Measurements from ENCODE around the gene SBSN. TPM values are rescaled to one million over a fixed set of nuclear protein-coding genes. Genes with fewer than 3 reads are reported as not detected.

The SBSN gene
- total and polyA plus RNA-seq, 5 experiments from 2014 or later, result 0.31 TPM; not detected in 4

DNA sequence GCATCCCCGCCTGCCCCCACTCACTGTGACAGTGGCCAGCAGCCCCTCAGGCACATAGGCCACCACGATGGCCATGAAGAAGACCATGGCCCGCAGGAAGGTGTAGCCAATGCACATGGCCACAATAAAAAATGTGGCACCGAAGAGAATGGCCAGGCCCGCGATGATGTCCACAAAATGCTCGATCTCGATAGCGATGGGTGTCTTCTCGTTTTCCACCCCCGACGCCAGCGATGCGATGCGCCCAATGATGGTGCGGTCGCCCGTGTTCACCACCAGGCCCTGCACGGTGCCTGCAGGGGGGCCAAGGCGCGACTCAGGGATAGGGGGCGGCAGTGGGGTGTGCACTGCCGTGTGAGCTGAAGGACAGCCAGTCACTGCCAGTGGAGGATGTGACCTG, 31.7 kb upstream of the SBSN start:
- Mint-ChIP-seq H3K4me3 (peak overlapping the region in 1 of 10 donors; percentile 7), H3K27me3 (peaks cover 25 to 64% (median 45%) of the 10 kb centered on the region in 5 donors), H3K9me3 (no peaks in the 10 kb centered on the region), H3K27ac (no peak overlapping the region), H3K36me3 (no peaks in the 10 kb centered on the region), H3K4me1 (peaks cover 10 to 14% (median 12%) of the 10 kb centered on the region in 4 donors)
- DNase-seq (no peak), ATAC-seq (no peak)
- POLR2A ChIA-PET, result interaction anchor here (0.6 kb wide), 1 partner anchor 8 kb away, joined by 5 read pairs; no protein-coding TSS in a partner anchor

DNA sequence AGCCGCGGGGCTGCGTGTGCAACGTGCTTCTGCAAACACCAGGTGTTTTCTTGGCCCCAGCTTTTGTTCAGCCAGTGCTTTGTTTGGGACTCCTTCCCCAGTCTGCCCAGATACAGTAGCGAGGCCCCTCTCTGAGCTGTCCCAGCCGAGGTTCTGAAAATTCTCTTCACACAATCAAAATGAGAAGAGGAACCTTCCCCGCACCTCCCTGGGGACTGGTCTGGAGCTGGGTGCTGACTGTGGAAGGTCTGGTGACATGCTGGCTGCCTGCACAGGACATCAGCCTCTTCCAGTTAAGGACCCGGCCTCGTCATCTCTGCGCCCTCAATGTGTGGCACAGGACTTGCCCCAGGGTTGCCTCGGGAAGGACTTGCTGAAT, 31.2 kb upstream of the SBSN start:
- Mint-ChIP-seq H3K27ac (no peak overlapping the region), H3K27me3 (peaks cover 25 to 60% (median 43%) of the 10 kb centered on the region in 5 donors), H3K36me3 (no peaks in the 10 kb centered on the region), H3K4me1 (peaks cover 10 to 14% (median 12%) of the 10 kb centered on the region in 4 donors), H3K9me3 (no peaks in the 10 kb centered on the region), H3K4me3 (peak overlapping the region in 6 of 10 donors; percentile 26 to 83 (median 62))
- no peak for ATAC-seq
- POLR2A ChIA-PET, result interaction anchor here (0.6 kb wide), 1 partner anchor 8 kb away, joined by 5 read pairs; no protein-coding TSS in a partner anchor
- DNase-seq, result no peak

DNA sequence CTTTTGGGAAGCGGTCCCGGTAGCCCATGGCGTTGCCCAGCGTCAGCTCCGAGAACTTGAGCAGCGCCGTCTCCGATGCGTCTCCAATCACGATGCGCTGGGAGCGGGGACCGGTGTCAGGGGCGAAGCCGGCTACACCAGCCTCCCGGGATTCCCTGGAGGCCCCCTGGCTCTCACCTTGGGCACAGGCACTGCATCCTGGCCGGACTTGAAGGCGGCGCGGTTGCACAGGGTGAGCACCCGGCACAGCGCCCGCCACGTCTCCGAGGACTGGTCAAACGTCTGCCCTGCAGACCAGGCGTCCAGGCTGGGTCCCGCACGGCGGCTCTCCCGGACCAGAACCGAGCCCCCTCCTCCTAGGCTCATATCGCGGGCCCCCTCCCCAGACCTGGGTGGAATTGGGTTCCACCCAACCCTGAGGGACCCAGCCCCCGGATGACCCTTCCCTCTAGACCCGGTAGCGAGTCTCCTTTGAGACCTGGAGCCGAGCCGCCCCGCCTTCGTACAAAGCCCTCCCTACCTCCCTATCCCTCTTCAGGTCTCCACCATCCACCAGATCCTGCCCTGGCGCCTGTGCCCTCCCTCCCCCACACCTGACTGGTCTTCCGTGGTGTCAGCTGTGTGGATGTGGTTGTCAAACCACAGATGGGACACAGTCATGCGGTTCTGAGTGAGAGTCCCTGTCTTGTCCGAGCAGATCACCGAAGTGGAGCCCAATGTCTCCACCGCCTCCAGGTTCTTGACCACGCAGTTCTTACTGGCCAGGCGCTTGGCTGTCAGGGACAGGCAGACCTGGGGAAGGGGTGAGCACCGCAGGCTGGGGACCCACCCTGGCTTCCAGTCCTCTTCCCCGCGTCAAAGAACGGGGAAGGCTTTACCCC, 30.5 kb upstream of the SBSN start:
- Mint-ChIP-seq H3K27ac (no peak overlapping the region), H3K36me3 (no peaks in the 10 kb centered on the region), H3K4me3 (peak overlapping the region in 9 of 10 donors; percentile 26 to 87 (median 68)), H3K27me3 (peaks cover 25 to 55% (median 38%) of the 10 kb centered on the region in 5 donors), H3K9me3 (no peaks in the 10 kb centered on the region), H3K4me1 (peaks cover 10 to 14% (median 12%) of the 10 kb centered on the region in 4 donors)
- DNase-seq (no peak), ATAC-seq (no peak)
- POLR2A ChIA-PET, result no interaction called here

DNA sequence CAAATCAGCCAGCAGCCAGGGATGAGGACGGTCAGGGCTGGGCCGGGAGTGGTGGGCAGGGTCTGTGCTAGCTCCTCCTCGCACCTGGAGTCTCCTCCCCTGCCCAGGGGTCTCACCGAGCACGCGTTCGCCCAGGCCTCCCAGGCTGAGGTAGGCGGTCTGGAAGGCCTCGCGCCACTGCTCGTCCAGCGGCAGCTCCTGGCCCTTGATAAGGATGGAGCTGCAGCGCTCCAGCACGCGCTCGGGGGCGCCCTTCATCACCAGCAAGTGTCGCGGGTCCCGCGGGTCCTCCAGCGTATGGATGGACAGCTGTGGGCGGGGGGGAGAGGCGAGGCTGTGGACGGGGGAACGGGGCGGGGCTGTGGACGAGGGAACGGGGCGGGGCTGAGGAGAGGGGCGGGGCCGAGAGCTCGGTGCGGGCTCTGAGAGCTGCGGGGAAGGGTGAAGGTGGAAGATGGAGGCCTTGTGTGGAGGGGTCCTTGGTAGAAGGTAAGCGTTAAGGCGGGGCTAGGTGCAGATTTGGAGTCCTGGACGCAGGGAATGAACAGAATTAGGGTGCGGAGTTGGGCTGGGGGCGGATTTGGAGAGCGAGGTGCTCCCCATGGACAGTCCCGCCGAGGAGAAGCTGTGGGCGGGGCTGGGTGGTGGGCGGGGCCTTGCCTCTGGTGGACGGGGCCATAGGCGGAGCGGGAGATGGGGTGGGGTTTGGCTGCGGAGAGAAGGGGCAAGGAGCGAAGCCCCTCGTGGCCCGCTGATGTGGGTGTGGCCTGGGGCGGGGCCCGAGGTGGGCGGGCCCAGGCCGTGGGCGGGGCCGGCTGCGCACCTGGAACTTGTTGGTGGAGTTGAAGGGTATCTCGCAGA, 29.7 kb upstream of the SBSN start:
- H3K36me3 Mint-ChIP-seq, result no peaks in the 10 kb centered on the region
- peak overlapping the region in 2 of 10 donors; percentile 27 to 47 for H3K27ac Mint-ChIP-seq
- ATAC-seq (peak; percentile 79 to 81), DNase-seq (peak in 8 of 10 donors; percentile 40 to 73 (median 47))
- H3K27me3 Mint-ChIP-seq, result peaks cover 25 to 47% (median 34%) of the 10 kb centered on the region in 5 donors
- POLR2A ChIA-PET, result interaction anchor here (0.7 kb wide), 2 partner anchors 39 to 147 kb away, joined by 4 to 5 read pairs; partner anchors contain the start of gene ZBTB32
- peak overlapping the region; percentile 68 to 87 (median 80) for H3K4me3 Mint-ChIP-seq
- no peaks in the 10 kb centered on the region for H3K9me3 Mint-ChIP-seq
- H3K4me1 Mint-ChIP-seq, result peaks cover 10 to 14% (median 12%) of the 10 kb centered on the region in 4 donors

DNA sequence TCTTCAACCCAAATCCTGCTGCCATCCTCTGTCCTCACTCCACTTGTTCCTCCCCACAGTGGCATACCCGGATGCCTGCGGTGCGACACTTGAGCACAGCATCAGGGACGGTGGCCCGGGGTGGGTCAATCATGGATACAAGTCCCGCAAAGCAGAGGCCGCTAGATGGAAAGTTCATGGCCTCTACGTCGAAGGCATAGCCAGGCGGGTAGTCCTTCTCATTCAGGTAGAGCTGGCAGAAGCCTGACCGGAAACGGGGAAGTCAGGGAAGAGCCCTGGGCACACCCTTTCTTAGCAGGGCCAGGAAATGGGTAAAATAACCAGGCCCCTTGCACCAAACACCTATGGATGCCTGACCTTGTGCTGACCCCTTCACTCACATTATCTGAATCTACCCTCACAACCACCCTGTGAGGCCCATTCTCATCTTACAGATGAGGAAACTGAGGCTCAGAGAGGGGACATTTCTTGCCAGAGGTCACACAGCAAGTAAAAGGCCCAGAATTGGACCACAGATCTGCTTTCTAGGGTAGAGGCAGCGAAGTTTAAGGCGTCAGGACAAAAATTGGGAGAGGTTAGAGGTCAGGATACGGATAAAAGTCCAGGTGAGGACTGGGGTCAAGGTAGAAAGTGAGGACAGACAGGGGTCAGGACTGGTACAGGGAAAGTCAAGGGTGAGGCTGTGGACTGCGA, 28.9 kb upstream of the SBSN start:
- DNase-seq (no peak), ATAC-seq (no peak)
- Mint-ChIP-seq H3K4me3 (peak overlapping the region; percentile 39 to 85 (median 77)), H3K27ac (no peak overlapping the region), H3K9me3 (no peaks in the 10 kb centered on the region), H3K4me1 (peaks cover 10 to 14% (median 12%) of the 10 kb centered on the region in 4 donors), H3K36me3 (no peaks in the 10 kb centered on the region), H3K27me3 (peaks cover 21 to 40% (median 30%) of the 10 kb centered on the region in 5 donors)
- POLR2A ChIA-PET, result interaction anchor here (0.7 kb wide), 2 partner anchors 40 to 147 kb away, joined by 4 to 5 read pairs; partner anchors contain the start of gene ZBTB32

DNA sequence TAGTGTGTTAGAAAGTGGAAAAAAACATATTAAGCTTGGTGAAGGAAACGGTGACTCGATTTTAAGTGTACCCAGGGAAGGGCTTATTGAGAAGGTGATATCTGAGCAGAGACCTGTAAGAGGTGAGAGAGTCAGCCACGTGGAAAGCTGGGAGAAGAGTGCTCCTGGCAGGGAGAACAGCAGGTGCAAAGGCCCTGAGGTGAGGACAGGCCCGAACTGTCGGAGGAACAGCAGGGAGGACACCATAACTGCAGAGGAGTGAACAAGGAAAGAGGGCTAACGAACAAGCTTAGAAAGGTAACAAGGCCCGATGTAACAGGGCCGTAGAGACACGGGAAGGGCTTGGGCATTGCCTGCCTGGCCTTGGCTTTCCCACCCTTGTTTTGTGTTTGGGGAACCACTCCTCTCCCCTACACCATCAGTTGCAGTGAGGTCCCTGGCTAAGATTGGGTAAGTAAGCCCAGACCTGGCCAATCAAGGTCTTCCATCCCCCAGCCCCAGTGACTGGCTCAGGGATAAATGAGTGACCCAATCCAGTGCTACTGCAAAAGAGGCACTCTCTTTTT, 28.0 kb upstream of the SBSN start:
- H3K4me3 Mint-ChIP-seq, result peak overlapping the region in 4 of 10 donors; percentile 0 to 50 (median 17)
- DNase-seq, result peak in 1 of 10 donors; percentile 18
- H3K4me1 Mint-ChIP-seq, result peaks cover 10 to 14% (median 12%) of the 10 kb centered on the region in 4 donors
- H3K9me3 Mint-ChIP-seq, result no peaks in the 10 kb centered on the region
- peaks cover 15 to 32% (median 21%) of the 10 kb centered on the region in 5 donors for H3K27me3 Mint-ChIP-seq
- no peak for ATAC-seq
- POLR2A ChIA-PET, result no interaction called here
- H3K27ac Mint-ChIP-seq, result no peak overlapping the region
- no peaks in the 10 kb centered on the region for H3K36me3 Mint-ChIP-seq

DNA sequence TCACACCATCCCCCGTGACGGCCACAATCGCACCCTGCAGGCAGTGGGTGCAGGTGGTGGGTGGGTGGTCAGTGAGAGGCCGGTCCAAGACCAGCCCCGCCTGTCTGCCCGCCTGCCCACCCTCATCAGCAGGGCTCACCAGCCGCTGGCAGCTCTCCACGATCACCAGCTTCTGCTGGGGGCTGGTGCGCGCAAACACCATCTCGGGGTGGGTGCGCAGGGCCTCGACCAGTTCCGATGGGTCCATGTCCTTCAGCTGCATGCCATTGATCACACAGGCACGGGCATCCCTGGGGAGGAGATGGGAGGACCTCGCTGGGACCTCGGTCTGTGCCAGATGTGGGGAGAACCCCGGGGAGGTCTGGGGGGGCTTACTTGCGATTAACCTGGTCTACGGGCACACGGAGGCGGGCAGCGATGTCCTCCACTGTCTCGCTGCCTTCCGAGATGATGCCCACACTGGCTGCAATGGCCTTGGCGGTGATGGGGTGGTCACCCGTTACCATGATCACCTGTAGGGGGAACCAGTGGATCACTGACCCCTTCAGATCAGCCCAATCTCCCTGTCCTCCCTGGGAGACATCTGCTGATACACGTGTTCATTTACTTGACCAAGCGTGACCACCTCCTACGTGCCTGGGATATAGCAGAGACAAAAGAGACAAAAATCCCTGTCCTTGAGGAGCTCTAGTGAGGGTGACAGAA, 27.3 kb upstream of the SBSN start:
- POLR2A ChIA-PET, result no interaction called here
- no peak for ATAC-seq
- H3K36me3 Mint-ChIP-seq, result no peaks in the 10 kb centered on the region
- no peaks in the 10 kb centered on the region for H3K9me3 Mint-ChIP-seq
- DNase-seq, result peak in 1 of 10 donors; percentile 60
- peaks cover 11 to 25% (median 15%) of the 10 kb centered on the region in 5 donors for H3K27me3 Mint-ChIP-seq
- no peak overlapping the region for H3K27ac Mint-ChIP-seq
- peak overlapping the region in 1 of 10 donors; percentile 51 for H3K4me3 Mint-ChIP-seq
- peaks cover 10 to 14% (median 12%) of the 10 kb centered on the region in 4 donors for H3K4me1 Mint-ChIP-seq

DNA sequence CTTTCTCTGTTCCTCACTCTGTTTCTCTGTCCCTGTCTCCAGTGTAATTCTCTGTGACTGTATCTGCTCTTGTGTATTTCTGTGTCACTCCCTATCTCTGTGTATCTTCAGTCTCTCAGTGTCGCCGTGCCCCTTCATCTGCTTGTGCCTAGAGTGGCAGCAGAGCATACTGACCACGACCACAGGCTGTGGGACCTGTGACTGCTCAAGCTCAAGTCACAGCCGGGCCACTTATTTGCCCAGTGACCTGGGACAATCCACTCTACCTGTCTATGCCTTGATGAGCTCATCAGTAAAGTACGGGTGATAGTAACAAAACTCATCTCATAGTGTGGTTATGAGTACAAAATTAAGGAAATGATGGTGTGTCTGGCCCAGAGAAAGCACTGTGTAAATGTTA, 26.0 kb upstream of the SBSN start:
- no peaks in the 10 kb centered on the region for H3K9me3 Mint-ChIP-seq

DNA sequence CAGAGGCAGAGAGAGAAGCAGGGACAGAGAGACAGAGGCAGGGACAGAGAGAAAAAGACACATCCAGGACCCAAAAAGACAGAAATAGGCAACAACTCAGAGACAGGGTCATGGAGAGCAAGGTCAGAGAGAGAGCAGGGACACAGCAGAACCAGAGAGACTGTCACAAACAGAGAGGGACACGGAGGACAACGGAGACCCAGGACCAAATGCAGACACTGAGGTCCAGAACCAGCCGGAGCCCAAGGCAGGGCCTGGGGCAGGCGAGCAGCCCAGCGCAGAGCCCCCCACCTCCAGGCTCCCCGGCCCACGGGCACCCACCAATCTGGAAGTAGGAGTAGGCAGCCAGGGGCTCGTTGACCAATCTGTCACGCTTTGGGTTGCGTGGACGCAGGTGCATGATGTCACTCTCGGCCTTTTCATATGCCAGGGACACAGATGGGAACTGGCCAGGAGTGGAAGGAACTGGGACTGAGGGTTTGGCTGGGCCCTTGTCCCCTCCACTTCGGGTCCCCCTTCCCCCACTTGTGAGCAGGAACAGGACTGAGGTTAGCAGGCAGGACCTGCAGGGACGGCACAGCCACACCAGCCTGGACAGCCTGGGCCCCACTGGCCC, 25.4 kb upstream of the SBSN start:
- no peak for ATAC-seq

More for the DNA sequence above, 26.0 kb upstream of the SBSN start:
- ATAC-seq (no peak), DNase-seq (peak in 1 of 10 donors; percentile 27)
- no peaks in the 10 kb centered on the region for H3K36me3 Mint-ChIP-seq
- H3K4me1 Mint-ChIP-seq, result peaks cover 7 to 17% (median 15%) of the 10 kb centered on the region in 4 donors
- H3K4me3 Mint-ChIP-seq, result peak overlapping the region in 1 of 10 donors; percentile 9
- POLR2A ChIA-PET, result no interaction called here
- H3K27me3 Mint-ChIP-seq, result peaks cover 0 to 16% (median 4%) of the 10 kb centered on the region in 5 donors
- peak overlapping the region in 1 of 10 donors; percentile 16 for H3K27ac Mint-ChIP-seq

DNA sequence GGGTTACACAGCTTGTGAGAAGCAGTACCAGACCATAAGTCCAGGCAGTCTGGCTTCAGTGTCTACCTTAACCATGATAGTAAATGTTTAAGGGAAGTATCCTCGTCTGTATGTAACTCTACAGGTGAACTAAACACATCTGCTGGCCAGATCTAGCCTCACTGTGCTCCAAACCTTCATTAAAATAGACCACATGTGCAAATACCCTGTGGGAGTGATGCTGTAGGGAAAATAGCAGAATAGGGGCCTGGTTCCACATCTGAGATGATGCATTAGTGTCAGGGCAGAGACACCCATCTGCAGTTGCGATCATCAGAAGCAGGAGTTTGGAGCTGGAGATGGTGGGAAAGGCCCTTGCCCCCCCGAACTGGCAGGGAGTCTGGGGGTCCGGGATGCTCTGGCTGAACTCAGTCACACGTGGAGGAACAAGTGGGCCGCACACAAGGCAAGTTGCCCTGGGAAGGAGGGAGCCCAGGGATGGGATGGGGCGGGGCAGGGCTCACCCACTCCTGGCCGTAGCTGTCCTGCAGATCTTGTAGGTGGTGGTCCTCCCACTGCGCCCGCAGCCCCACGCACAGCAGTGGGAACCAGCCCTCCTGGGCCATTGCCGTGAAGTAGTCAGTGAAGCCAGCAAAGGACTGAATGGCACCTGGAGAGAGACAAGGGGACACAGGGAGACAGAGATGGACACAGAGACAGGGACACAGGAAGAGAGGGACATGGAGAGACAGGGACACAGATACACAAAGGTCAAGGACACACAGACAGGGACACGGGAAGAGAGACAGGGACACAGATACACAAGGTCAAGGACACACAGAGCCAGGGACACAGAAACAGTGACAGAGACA, 24.6 kb upstream of the SBSN start:
- Mint-ChIP-seq H3K27me3 (peaks cover 0 to 11% (median 3%) of the 10 kb centered on the region in 5 donors), H3K27ac (peak overlapping the region in 1 of 10 donors; percentile 78), H3K4me1 (peaks cover 12 to 22% (median 15%) of the 10 kb centered on the region in 4 donors), H3K4me3 (no peak overlapping the region), H3K36me3 (peaks cover 0 to 5% (median 0%) of the 10 kb centered on the region in 3 donors), H3K9me3 (no peaks in the 10 kb centered on the region)
- DNase-seq, result peak in 1 of 10 donors; percentile 42
- no peak for ATAC-seq
- POLR2A ChIA-PET, result no interaction called here

More for the DNA sequence above, 25.4 kb upstream of the SBSN start:
- peak in 1 of 10 donors; percentile 27 for DNase-seq
- POLR2A ChIA-PET, result no interaction called here
- H3K27ac Mint-ChIP-seq, result peak overlapping the region in 1 of 10 donors; percentile 22
- H3K9me3 Mint-ChIP-seq, result no peaks in the 10 kb centered on the region
- H3K36me3 Mint-ChIP-seq, result peaks cover 0 to 1% (median 0%) of the 10 kb centered on the region in 3 donors
- peaks cover 0 to 13% (median 3%) of the 10 kb centered on the region in 5 donors for H3K27me3 Mint-ChIP-seq
- peaks cover 13 to 23% (median 15%) of the 10 kb centered on the region in 4 donors for H3K4me1 Mint-ChIP-seq
- no peak overlapping the region for H3K4me3 Mint-ChIP-seq

Measured in naive thymus-derived CD8-positive, alpha-beta T cell (primary cell).